Neuronal stem cell (in vitro differentiated cells): ENCODE results near the gene FCHSD2.
"Not testable (repeated sequence)": the region's sequence is repeated elsewhere in the genome, so short reads cannot be mapped to it uniquely, and the experiment has no call there.

Experiments used
- DNase-seq: peaks from one replicate; pipeline ENCODE4 v3.0.0-alpha.2; 2013; ENCODE audit warnings: low spot score
- H2AFZ ChIP-seq: one replicate; pipeline ENCODE4 v1.6.1; 2013; ENCODE audit warnings: mild to moderate bottlenecking, low read length, inconsistent platforms
- H2AK5ac ChIP-seq: 2 replicates; pipeline ENCODE4 v1.6.1; 2013; ENCODE audit warnings: low read depth, mild to moderate bottlenecking, inconsistent platforms, low read length, moderate library complexity, mixed read lengths
- H2BK120ac ChIP-seq: 2 replicates; pipeline ENCODE4 v1.6.1; 2013; ENCODE audit warnings: low read depth, mild to moderate bottlenecking, inconsistent platforms, low read length, moderate library complexity, mixed read lengths
- H2BK12ac ChIP-seq: one replicate; pipeline ENCODE4 v1.6.1; 2013; ENCODE audit warnings: low read length, inconsistent platforms
- H2BK15ac ChIP-seq: 2 replicates; pipeline ENCODE4 v1.6.1; 2013; ENCODE audit warnings: mild to moderate bottlenecking, low read length, inconsistent platforms, mixed read lengths
- H2BK5ac ChIP-seq: one replicate; pipeline ENCODE4 v1.6.1; 2013; ENCODE audit warnings: inconsistent platforms, mild to moderate bottlenecking, low read length, moderate library complexity
- H3K14ac ChIP-seq: one replicate; pipeline ENCODE4 v1.6.1; 2013; ENCODE audit warnings: low read length, inconsistent platforms
- H3K18ac ChIP-seq: 2 replicates; pipeline ENCODE4 v1.6.1; 2013; ENCODE audit warnings: low read length, inconsistent platforms
- H3K23ac ChIP-seq: 2 replicates; pipeline ENCODE4 v1.6.1; 2013; ENCODE audit warnings: low read depth, mild to moderate bottlenecking, mixed read lengths, low read length, inconsistent platforms; ENCODE audit not compliant: poor library complexity
- H3K27ac ChIP-seq: replicated peaks from 3 replicates; pipeline ENCODE4 v1.5.1; 2013; ENCODE audit warnings: low read length, inconsistent platforms
- H3K27me3 ChIP-seq, 3 experiments: 2 replicates each; pipeline ENCODE4 v1.6.1; 2013; ENCODE audit warnings: low read length in 3 of 3, mild to moderate bottlenecking in 2 of 3, inconsistent platforms in 1 of 3, low read depth in 1 of 3, mixed read lengths in 1 of 3, moderate library complexity in 1 of 3; ENCODE audit not compliant: control insufficient read depth in 3 of 3, insufficient read depth in 3 of 3
- H3K36me3 ChIP-seq, 2 donors: replicated peaks in 1 of 2; 2 replicates each; pipeline ENCODE4 v1.6.1; 2013; ENCODE audit warnings: low read length in 2 of 2; ENCODE audit not compliant: control insufficient read depth in 2 of 2, insufficient read depth in 2 of 2
- H3K4ac ChIP-seq: 2 replicates; pipeline ENCODE4 v1.6.1; 2013; ENCODE audit warnings: inconsistent platforms, mild to moderate bottlenecking, low read length, moderate library complexity
- H3K4me1 ChIP-seq, 2 donors: 1 replicate in 1 of 2; 2 replicates in 1 of 2; pipeline ENCODE4 v1.6.1; 2013; ENCODE audit warnings: low read length in 2 of 2, low read depth in 1 of 2; ENCODE audit not compliant: control insufficient read depth in 2 of 2, insufficient read depth in 1 of 2
- H3K4me2 ChIP-seq: one replicate; pipeline ENCODE4 v1.6.1; 2013; ENCODE audit warnings: mild to moderate bottlenecking, low read length, inconsistent platforms; ENCODE audit not compliant: insufficient read depth, poor library complexity, severe bottlenecking
- H3K4me3 ChIP-seq, 2 donors: 2 replicates each; pipeline ENCODE4 v1.5.1; 2013; ENCODE audit warnings: low read length in 2 of 2, mild to moderate bottlenecking in 2 of 2, inconsistent platforms in 1 of 2, moderate library complexity in 1 of 2
- H3K79me1 ChIP-seq: one replicate; pipeline ENCODE4 v1.6.1; 2013; ENCODE audit warnings: low read depth, mild to moderate bottlenecking, inconsistent platforms, low read length, moderate library complexity
- H3K9ac ChIP-seq: one replicate; pipeline ENCODE4 v1.6.1; 2013; ENCODE audit warnings: mild to moderate bottlenecking, low read depth, low read length, inconsistent platforms; ENCODE audit not compliant: poor library complexity
- H3K9me3 ChIP-seq, 2 donors: replicated peaks in 1 of 2; 2 replicates each; pipeline versions ENCODE3 to v1.6.1; 2013; ENCODE audit warnings: low read length in 2 of 2, mild to moderate bottlenecking in 2 of 2, inconsistent platforms in 1 of 2, low read depth in 1 of 2, mixed read lengths in 1 of 2, moderate library complexity in 1 of 2; ENCODE audit not compliant: control insufficient read depth in 2 of 2, insufficient read depth in 1 of 2
- H4K8ac ChIP-seq: one replicate; pipeline ENCODE4 v1.6.1; 2013; ENCODE audit warnings: low read depth, mild to moderate bottlenecking, inconsistent platforms, low read length, moderate library complexity
- H4K91ac ChIP-seq: one replicate; pipeline ENCODE4 v1.6.1; 2013; ENCODE audit warnings: low read length, low read depth, mild to moderate bottlenecking, inconsistent platforms; ENCODE audit not compliant: poor library complexity
- WGBS, 2 donors: extraction: QIAGEN DNeasy Blood & Tissue Kit; methylation state at CpG; one replicate each; pipeline ENCODE4 v1.1.7; 2013; ENCODE audit warnings: missing lambda C conversion rate in 2 of 2, mixed read lengths in 1 of 2; ENCODE audit not compliant: insufficient read length in 2 of 2, insufficient replicate concordance in 1 of 2; ENCODE audit errors: extremely low coverage in 2 of 2; 5-methylcytosine and 5-hydroxymethylcytosine counted together

Gene FCHSD2

DNA sequence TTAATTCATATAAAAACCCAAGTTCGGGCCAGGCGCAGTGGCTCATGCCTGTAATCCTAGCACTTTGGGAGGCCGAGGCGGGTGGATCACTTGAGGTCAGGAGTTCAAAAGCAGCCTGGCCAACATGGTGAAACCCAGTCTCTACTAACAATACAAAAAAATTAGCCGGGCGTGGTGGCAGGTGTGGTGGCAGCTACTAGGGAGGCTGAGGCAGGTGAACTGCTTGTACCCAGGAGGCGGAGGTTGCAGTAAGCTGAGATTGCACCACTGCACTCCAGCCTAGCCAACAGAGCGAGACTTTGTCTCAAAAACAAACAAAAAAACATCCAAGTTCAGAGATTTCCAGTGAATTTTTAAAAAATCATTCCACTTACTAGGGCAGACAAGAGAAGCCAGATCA lies 5.4 kb downstream of the FCHSD2 start:
- H3K23ac ChIP-seq, H3K79me1 ChIP-seq, H3K27me3 ChIP-seq, H3K9me3 ChIP-seq, H4K8ac ChIP-seq, H3K4me3 ChIP-seq, H3K27ac ChIP-seq, H3K9ac ChIP-seq, H3K18ac ChIP-seq, H2BK15ac ChIP-seq, H4K91ac ChIP-seq, H3K14ac ChIP-seq, H2AFZ ChIP-seq, DNase-seq, H3K4me2 ChIP-seq, H2AK5ac ChIP-seq, H2BK12ac ChIP-seq, H3K4me1 ChIP-seq, H2BK5ac ChIP-seq, H3K4ac ChIP-seq, H2BK120ac ChIP-seq: not testable (repeated sequence)
- no CpG with 5 or more reads among the region's 8 CpGs for WGBS, 2 donors
- peaks cover 2 to 70% of the 10 kb centered on the region in 2 donors for H3K36me3 ChIP-seq

DNA sequence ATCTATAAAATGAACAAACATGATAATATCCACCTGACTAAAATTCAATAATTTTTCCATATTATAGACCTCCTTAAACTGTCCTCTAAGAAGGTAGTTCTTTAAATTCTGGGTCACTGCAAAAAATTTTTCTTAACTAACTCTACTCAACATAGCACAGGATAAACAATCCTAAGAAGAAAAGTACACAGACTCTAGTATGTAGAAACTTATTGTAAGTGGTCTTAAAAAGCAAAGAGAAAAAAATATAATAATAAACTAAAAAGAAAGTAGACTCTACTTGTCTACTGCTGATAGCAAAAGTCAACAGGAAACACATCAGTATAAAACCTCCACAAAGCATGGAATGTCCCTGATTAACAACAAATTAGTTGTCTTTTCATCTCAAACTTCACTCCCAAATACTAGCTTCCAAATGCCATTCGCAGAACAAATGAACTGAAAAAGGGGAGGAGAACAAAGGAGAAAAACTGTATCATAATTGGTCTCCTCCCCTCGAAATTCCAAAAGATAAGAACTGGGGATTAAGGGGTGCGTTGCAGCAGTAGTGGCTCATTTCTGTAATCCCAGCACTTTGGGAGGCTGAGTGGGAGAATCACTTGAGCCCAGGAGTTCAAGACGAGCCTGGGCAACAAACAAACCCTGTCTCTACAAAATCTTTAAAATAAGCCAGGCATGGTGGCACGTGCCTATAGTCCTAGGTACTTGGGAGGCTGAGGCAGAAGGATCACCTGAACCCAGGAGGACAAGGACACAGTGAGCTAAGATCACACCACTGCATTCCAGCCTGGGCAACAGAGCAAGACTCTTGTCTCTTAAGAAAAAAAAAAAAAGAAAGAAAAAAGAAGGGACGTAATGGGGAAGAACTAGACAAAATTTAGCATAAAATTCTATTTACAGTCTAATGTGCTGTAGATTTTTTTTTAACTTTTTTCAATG lies 6.5 kb downstream of the FCHSD2 start:
- no CpG with 5 or more reads among the region's 6 CpGs for WGBS, 2 donors
- Histone ChIP-seq H3K23ac (no peak overlapping the region), H2AFZ (no peak overlapping the region), H3K4me2 (no peak overlapping the region), H2AK5ac (no peak overlapping the region), H3K27ac (no peak overlapping the region), H3K79me1 (no peaks in the 10 kb centered on the region), H4K91ac (no peak overlapping the region), H3K4me1 (peaks cover 0 to 8% of the 10 kb centered on the region in 2 donors), H2BK5ac (no peak overlapping the region), H4K8ac (no peak overlapping the region), H3K36me3 (peaks cover 2 to 78% of the 10 kb centered on the region in 2 donors), H2BK12ac (no peak overlapping the region), H3K27me3 (no peaks in the 10 kb centered on the region), H3K9ac (no peak overlapping the region), H3K4me3 (no peak overlapping the region), H3K18ac (no peak overlapping the region), H2BK120ac (no peak overlapping the region), H2BK15ac (no peak overlapping the region), H3K4ac (no peak overlapping the region), H3K9me3 (peaks cover 0 to 3% of the 10 kb centered on the region in 2 donors), H3K14ac (no peak overlapping the region)
- no peak for DNase-seq

DNA sequence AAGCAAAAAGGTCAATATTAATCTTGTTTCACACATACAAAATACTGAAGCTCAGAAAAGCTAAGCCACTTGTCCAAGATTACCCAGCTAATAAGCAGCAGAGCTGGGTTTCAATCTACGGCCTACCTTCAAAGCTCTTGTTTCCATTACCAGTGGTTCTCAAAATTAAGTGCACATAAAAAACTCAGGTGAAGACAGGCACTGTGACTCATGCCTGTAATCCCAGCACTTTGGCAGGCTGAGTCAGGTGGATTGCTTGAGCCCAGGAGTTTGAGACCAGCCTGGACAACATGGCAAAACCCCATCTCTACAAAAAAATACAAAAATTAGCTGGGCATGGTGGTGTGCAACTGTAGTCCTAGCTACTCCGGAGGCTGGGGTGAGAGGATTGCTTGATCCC lies 9.8 kb downstream of the FCHSD2 start:
- H3K36me3 ChIP-seq: peaks cover 0 to 82% of the 10 kb centered on the region in 2 donors
- not testable (repeated sequence) for H2BK12ac ChIP-seq, H3K27me3 ChIP-seq, H4K91ac ChIP-seq, H3K9me3 ChIP-seq, H2BK120ac ChIP-seq, H3K79me1 ChIP-seq, H3K27ac ChIP-seq, H3K4ac ChIP-seq, H3K14ac ChIP-seq, H3K4me2 ChIP-seq, DNase-seq, H3K4me3 ChIP-seq, H3K4me1 ChIP-seq, H2AFZ ChIP-seq, H4K8ac ChIP-seq, H3K23ac ChIP-seq, H2AK5ac ChIP-seq, H3K18ac ChIP-seq, H2BK15ac ChIP-seq, H2BK5ac ChIP-seq, H3K9ac ChIP-seq
- WGBS, 2 donors: no CpG with 5 or more reads among the region's 2 CpGs

DNA sequence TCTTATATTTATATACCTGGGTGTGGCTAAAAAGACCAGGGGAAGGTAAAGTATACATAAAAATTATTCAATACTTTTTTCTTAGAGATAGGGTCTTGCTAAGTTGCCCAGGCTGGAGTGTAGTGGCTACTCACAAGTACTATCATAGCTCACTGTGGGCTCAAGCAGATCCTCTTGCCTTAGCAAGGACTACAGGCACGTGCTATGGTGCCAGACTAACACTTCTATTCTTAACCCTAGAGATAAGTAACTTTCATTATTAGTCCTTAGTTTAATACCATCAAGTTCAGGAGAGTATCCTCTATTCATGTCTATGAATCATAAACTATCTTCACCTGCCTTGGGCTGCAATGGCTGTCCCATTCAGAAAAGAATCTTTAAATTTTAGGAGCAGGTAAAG lies 11.9 kb downstream of the FCHSD2 start:
- H3K14ac ChIP-seq: no peak overlapping the region
- no peak overlapping the region for H3K18ac ChIP-seq
- H3K4me1 ChIP-seq: no peaks in the 10 kb centered on the region
- WGBS, 2 donors: no CpG with 5 or more reads among the region's 1 CpG
- H3K9me3 ChIP-seq: peaks cover 0 to 10% of the 10 kb centered on the region in 2 donors
- H3K79me1 ChIP-seq: no peaks in the 10 kb centered on the region
- no peak overlapping the region for H3K9ac ChIP-seq
- H2AFZ ChIP-seq: no peak overlapping the region
- no peak overlapping the region for H3K23ac ChIP-seq
- H3K36me3 ChIP-seq: peaks cover 0 to 67% of the 10 kb centered on the region in 2 donors
- no peak overlapping the region for H2AK5ac ChIP-seq
- no peak overlapping the region for H2BK15ac ChIP-seq
- H4K8ac ChIP-seq: no peak overlapping the region
- no peaks in the 10 kb centered on the region for H3K27me3 ChIP-seq
- H3K4me2 ChIP-seq: no peak overlapping the region
- no peak overlapping the region for H2BK5ac ChIP-seq
- H2BK120ac ChIP-seq: no peak overlapping the region
- H2BK12ac ChIP-seq: no peak overlapping the region
- DNase-seq: no peak
- H3K27ac ChIP-seq: no peak overlapping the region
- no peak overlapping the region for H3K4ac ChIP-seq
- H4K91ac ChIP-seq: no peak overlapping the region
- no peak overlapping the region for H3K4me3 ChIP-seq
